ENCODE data around the gene CCDC102B.
"Not testable (repeated sequence)": the region's sequence is repeated elsewhere in the genome, so short reads cannot be mapped to it uniquely, and the experiment has no call there.

CCDC102B gene

DNA sequence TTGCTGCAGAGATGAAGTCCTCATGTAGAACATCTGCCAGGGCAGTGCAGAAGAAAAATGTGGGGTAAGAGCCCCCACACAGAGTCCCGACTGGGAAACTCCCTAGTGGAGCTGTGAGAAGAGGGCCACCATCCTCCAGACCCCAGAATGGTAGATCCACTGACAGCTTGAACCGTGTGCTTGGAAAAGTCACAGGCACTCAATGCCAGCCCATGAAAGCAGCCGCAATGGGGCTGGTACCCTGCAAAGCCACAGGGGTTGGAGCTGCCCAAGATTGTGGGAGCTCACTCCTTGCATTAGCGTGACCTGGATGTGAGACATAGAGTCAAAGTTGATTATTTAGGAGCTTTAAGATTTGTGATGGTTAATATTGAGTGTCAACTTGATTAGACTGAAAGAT lies 197.8 kb downstream of the CCDC102B start:
- Histone ChIP-seq H3K36me3 (ENCODE audit: insufficient read depth, low read length) (no peaks in the 10 kb centered on the region), H3K4me1 (ENCODE audit: insufficient read depth, low read length) (no peaks in the 10 kb centered on the region), H3K9me3 (ENCODE audit: control insufficient read depth, insufficient read depth, low read length) (peaks cover 2% of the 10 kb centered on the region; the same call in 1 of the 2 replicates), H3K9ac (ENCODE audit: low read depth, low read length) (no peak overlapping the region)

DNA sequence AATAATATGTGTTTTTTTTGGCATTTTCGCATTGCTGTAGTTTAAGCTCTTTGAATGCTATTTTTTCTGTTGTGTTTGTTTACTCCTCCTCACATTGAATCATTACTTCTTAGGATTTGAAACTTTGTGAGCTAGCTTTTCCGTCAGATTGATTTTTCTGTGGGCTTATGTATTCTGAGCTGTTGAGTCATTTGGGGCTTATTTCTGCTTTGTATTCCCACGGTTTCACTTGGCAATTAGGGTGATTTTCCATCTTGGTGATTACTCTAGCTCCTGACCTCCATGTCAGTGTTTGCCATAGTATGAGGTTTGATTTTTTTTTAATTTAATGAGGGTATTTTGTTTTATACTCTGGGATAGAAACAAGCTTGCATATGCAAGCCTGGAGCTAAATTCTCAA lies 200.0 kb downstream of the CCDC102B start:
- no peak overlapping the region for H3K9ac ChIP-seq (ENCODE audit: low read depth, low read length)
- H3K36me3 ChIP-seq (ENCODE audit: insufficient read depth, low read length): no peaks in the 10 kb centered on the region
- H3K9me3 ChIP-seq (ENCODE audit: control insufficient read depth, insufficient read depth, low read length): peaks cover 2% of the 10 kb centered on the region; the same call in 1 of the 2 replicates
- H3K4me1 ChIP-seq (ENCODE audit: insufficient read depth, low read length): no peaks in the 10 kb centered on the region

DNA sequence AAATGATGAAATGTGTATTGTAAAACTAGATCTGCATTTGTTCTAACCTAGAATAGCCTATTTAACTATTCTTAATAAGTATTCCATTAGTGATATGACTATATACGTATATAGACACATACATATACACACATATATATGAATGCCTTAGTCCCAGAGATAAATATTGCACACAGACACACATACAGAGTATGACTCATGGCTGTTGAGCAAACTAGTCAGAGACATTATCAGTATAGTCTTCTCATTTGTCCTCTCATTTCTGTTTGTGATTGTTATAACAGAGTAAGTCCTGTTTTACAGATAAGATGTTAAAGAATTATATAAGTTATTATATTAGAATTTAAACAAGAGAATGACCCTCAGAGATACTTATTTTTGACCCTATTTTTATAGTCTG lies 202.5 kb downstream of the CCDC102B start:
- peaks cover 2% of the 10 kb centered on the region; the same call in 1 of the 2 replicates for H3K9me3 ChIP-seq (ENCODE audit: control insufficient read depth, insufficient read depth, low read length)
- H3K9ac ChIP-seq (ENCODE audit: low read depth, low read length): no peak overlapping the region
- no peaks in the 10 kb centered on the region for H3K36me3 ChIP-seq (ENCODE audit: insufficient read depth, low read length)
- H3K4me1 ChIP-seq (ENCODE audit: insufficient read depth, low read length): no peaks in the 10 kb centered on the region

DNA sequence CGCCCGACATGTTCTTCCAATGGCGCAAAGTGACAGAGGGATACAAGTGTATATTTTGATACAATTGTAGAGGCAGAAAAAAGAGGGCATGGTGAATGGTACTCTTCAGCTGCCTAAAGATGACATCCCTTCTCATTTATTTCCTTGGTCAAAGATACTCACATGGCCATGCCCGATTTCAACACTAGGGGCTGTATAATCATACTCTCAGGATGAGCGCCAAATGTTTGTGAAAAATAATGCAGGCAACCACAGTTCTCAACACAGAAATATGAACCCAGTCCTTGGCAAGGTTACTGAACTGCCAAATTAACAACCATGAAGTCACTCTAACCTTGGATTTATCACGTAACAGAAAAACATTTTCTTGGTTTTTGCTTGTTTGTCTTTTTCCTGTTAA lies 204.4 kb downstream of the CCDC102B start:
- Histone ChIP-seq H3K9me3 (ENCODE audit: control insufficient read depth, insufficient read depth, low read length) (no peaks in the 10 kb centered on the region), H3K36me3 (ENCODE audit: insufficient read depth, low read length) (no peaks in the 10 kb centered on the region), H3K9ac (ENCODE audit: low read depth, low read length) (no peak overlapping the region), H3K4me1 (ENCODE audit: insufficient read depth, low read length) (no peaks in the 10 kb centered on the region)

DNA sequence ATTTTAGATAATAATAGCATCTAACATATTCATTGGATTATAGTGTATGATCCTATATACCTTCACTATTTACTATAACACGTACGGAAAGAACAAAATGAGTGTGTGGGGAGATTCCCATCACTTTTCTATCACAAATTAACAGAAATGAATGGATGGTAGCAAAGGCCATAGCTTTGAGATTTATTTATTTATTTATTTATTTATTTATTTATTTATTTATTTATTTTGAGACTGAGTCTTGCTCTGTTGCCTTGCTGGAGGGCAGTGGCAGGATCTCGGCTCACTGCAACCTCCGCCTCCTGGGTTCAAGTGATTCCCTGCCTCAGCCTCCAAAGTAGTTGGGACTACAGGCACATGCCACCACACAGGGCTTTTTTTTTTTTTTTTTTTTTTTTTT lies 208.3 kb downstream of the CCDC102B start:
- not testable (repeated sequence) for H3K36me3 ChIP-seq (ENCODE audit: insufficient read depth, low read length); H3K4me1 ChIP-seq (ENCODE audit: insufficient read depth, low read length); H3K9me3 ChIP-seq (ENCODE audit: control insufficient read depth, insufficient read depth, low read length); H3K9ac ChIP-seq (ENCODE audit: low read depth, low read length)

DNA sequence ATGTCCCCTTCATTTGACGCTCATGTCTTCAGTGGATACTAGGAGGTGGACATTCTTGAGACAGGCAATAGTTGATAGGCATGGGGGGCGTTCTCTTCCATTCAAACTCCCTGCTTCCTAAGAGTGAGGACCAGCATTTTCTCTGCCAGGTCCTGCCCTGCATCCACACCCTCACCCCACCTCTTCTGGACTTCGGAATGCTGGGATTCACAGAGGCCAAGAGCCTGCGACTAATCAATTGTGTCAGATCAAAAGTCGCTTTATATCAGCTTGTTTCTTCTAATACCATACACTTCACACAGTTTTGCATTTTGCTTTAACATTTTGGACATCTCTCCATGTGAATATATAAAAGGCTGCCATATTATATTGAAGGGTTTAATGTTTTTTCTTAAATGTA lies 210.7 kb downstream of the CCDC102B start:
- H3K36me3 ChIP-seq (ENCODE audit: insufficient read depth, low read length): no peaks in the 10 kb centered on the region
- H3K4me1 ChIP-seq (ENCODE audit: insufficient read depth, low read length): no peaks in the 10 kb centered on the region
- H3K9ac ChIP-seq (ENCODE audit: low read depth, low read length): no peak overlapping the region
- H3K9me3 ChIP-seq (ENCODE audit: control insufficient read depth, insufficient read depth, low read length): no peaks in the 10 kb centered on the region

DNA sequence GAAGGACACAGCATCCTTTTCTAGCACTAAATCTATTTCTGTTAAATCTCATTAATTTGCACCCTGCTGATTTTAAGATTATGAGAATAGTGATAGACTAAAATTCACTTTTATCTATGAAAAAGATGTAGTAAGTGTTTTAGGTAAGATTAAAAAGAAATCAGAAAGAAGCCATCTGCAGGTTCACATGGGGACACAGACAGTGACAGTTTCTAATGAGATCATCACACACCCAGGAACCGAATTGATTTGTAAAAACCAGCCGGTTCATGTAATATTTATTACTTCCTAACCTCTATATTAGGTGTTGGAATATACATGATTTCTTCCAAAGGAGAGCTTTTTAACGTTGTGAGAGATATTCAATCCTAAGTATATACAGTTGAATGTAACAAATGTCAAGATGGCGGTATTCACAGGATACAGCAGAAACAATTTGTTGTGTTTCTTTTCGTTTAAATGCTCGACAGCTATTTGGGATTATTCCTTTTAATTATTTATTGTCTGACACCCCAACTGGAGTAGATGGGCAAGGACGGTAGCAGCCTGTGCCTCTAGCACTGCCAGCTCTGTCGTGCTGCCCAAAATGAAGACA lies 223.4 kb downstream of the CCDC102B start:
- Histone ChIP-seq H3K9me3 (ENCODE audit: control insufficient read depth, insufficient read depth, low read length) (no peaks in the 10 kb centered on the region), H3K4me1 (ENCODE audit: insufficient read depth, low read length) (no peaks in the 10 kb centered on the region), H3K36me3 (ENCODE audit: insufficient read depth, low read length) (no peaks in the 10 kb centered on the region), H3K9ac (ENCODE audit: low read depth, low read length) (no peak overlapping the region)

DNA sequence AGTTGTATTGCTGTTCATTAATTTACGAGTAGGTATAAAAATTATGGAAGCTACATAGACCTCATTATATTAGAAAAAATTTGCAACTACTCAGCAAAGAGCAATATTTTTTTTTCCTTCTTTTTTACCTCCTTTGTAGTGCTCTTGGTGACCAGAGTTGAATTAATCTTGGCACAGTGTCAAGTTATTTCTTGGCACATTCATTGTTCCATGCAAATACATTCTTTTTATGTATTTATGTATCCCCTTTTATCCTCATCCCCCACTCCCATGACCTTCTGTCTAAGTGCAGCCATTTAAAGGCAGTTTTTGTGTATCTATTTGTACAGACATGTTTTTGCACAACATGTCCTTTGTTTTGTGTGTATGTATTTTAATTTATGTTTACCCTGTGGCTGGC lies 224.5 kb downstream of the CCDC102B start:
- H3K9ac ChIP-seq (ENCODE audit: low read depth, low read length): no peak overlapping the region
- no peaks in the 10 kb centered on the region for H3K36me3 ChIP-seq (ENCODE audit: insufficient read depth, low read length)
- H3K4me1 ChIP-seq (ENCODE audit: insufficient read depth, low read length): no peaks in the 10 kb centered on the region
- H3K9me3 ChIP-seq (ENCODE audit: control insufficient read depth, insufficient read depth, low read length): no peaks in the 10 kb centered on the region

DNA sequence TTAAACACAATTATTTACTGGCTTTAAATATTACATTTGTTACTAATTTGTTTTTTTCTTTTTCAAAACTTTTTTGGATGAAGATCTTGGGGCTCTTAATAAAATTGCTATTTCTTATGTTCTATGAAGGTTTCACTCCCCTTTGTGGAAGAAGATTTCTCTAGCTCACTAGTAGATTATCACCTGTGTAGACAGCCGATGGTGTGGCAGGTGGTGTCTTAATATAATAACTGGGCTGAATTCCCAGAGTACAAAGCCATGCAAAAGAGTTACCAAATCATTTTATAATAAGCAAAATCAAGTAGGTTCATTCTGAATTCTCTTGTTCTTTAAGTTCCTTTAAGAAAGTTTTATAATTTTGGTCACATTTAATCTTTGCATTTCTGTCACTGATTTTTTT lies 233.7 kb downstream of the CCDC102B start:
- H3K36me3 ChIP-seq (ENCODE audit: insufficient read depth, low read length): no peaks in the 10 kb centered on the region
- H3K9me3 ChIP-seq (ENCODE audit: control insufficient read depth, insufficient read depth, low read length): no peaks in the 10 kb centered on the region
- H3K4me1 ChIP-seq (ENCODE audit: insufficient read depth, low read length): no peaks in the 10 kb centered on the region
- H3K9ac ChIP-seq (ENCODE audit: low read depth, low read length): no peak overlapping the region

DNA sequence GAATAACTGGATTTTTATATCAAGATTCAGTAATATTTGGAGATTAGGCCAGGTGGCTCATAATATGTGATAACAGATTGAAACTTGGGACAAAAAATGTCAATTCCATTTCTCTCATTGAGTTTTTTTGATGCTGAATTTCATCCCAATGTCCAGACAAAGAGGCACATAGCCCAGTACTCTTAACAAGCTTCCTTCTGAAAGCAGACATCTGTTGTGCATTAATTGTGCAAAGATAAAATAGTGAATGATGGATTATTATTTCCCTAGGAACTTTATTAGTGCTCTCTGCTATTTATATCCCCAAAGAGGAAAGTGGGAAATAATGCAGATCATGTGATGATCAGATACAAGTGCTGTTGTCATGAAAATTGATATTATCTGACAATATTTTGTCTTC lies 234.1 kb downstream of the CCDC102B start:
- Histone ChIP-seq H3K4me1 (ENCODE audit: insufficient read depth, low read length) (no peaks in the 10 kb centered on the region), H3K9ac (ENCODE audit: low read depth, low read length) (no peak overlapping the region), H3K36me3 (ENCODE audit: insufficient read depth, low read length) (no peaks in the 10 kb centered on the region), H3K9me3 (ENCODE audit: control insufficient read depth, insufficient read depth, low read length) (no peaks in the 10 kb centered on the region)

DNA sequence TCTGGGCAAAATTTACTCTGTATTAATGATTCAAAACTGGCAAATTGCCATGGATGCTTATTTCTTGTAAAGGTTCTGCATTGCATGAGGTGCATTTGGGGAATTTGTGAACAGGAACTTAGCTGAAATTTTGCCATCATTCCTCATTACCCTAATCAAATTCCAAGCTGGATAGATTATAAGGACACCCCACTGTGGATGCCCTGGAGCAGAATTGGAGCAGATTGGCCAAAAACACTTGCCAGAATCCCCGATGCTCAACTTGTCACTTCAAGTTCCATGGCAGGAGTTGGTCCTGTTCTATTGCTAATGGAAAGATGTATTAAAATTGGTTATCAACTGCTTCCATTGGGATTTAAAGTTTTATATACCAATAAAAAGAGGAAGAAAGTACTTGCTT lies 237.9 kb downstream of the CCDC102B start:
- H3K9ac ChIP-seq (ENCODE audit: low read depth, low read length): no peak overlapping the region
- no peaks in the 10 kb centered on the region for H3K4me1 ChIP-seq (ENCODE audit: insufficient read depth, low read length)
- H3K9me3 ChIP-seq (ENCODE audit: control insufficient read depth, insufficient read depth, low read length): no peaks in the 10 kb centered on the region
- no peaks in the 10 kb centered on the region for H3K36me3 ChIP-seq (ENCODE audit: insufficient read depth, low read length)

DNA sequence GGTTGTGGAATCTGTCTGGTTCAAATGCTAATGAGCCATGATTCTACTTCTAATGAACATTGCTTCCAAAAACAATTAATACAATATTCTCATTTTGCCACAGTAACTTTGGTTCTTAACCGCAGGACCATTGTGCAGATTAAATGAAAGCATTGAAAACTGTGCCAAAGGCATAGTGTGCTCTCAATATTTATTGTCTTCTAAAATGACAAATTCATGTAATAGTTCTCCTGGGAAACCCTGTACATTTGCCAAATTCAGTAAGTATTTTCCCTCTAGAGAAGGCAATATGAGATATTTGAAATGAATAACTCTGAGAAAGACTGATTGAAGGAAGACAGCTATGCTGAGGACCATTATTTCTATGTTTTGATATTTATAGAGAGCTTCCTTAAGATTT lies 246.3 kb downstream of the CCDC102B start:
- H3K36me3 ChIP-seq (ENCODE audit: insufficient read depth, low read length): no peaks in the 10 kb centered on the region
- no peaks in the 10 kb centered on the region for H3K9me3 ChIP-seq (ENCODE audit: control insufficient read depth, insufficient read depth, low read length)
- no peak overlapping the region for H3K9ac ChIP-seq (ENCODE audit: low read depth, low read length)
- no peaks in the 10 kb centered on the region for H3K4me1 ChIP-seq (ENCODE audit: insufficient read depth, low read length)

DNA sequence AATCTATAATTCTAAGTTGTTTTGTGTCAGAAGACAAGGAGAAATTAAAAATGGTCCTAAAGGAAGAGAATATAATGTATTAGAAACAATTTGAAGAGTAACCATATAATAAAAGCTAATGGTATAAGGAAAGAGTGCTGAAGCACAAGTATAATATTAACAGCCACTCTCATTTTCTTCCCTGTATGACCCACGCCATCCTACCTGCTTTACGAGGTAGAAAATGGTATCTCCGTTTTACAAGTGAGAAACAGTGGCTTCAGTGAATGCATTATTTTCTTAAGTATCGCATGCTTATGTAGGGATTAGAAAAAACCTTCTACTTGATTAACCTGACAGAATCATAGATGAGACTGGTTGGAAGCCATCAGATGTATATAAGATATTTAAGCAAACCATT lies 266.2 kb downstream of the CCDC102B start:
- no peaks in the 10 kb centered on the region for H3K4me1 ChIP-seq (ENCODE audit: insufficient read depth, low read length)
- H3K9me3 ChIP-seq (ENCODE audit: control insufficient read depth, insufficient read depth, low read length): no peaks in the 10 kb centered on the region
- H3K36me3 ChIP-seq (ENCODE audit: insufficient read depth, low read length): no peaks in the 10 kb centered on the region
- H3K9ac ChIP-seq (ENCODE audit: low read depth, low read length): no peak overlapping the region

DNA sequence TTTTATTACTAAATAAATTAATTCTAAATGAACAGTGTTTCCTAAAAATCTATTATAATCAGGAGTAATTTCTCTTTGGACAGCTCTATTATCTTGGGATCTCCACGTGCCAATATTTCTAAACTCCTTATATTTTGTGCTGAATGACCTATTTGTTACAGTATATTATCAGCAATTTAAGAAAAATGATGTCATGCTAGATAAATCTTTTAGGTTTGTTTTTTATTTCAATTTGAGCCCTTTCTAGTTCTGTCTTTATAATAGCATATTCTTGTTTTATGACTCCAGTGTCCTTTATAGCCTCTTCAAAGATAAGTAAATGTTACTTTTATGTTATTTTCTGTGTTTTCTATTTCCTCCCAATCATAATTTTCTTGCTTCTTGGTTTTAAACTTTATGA lies 269.2 kb downstream of the CCDC102B start:
- Histone ChIP-seq H3K36me3 (ENCODE audit: insufficient read depth, low read length) (no peaks in the 10 kb centered on the region), H3K4me1 (ENCODE audit: insufficient read depth, low read length) (no peaks in the 10 kb centered on the region), H3K9ac (ENCODE audit: low read depth, low read length) (no peak overlapping the region), H3K9me3 (ENCODE audit: control insufficient read depth, insufficient read depth, low read length) (no peaks in the 10 kb centered on the region)

DNA sequence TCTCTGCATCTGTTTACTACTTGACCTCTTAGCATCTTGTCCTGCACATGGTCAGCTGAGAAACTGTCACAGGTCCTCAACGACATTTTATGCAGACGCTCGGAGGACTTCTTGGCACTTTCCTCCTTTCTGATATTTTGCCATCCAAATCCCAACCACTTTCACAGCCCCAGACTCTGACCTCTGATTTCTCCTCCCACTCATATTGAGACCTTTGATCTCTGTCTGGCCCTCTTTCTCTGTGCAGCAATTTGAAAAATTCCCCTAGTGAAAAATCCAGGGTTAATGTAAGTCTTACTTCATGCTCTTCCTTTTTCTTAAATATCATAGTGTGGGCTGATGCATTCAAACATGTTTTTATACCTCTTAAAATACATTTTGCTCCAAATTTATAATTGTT lies 273.8 kb downstream of the CCDC102B start:
- Histone ChIP-seq H3K4me1 (ENCODE audit: insufficient read depth, low read length) (no peaks in the 10 kb centered on the region), H3K9ac (ENCODE audit: low read depth, low read length) (no peak overlapping the region), H3K9me3 (ENCODE audit: control insufficient read depth, insufficient read depth, low read length) (no peaks in the 10 kb centered on the region), H3K36me3 (ENCODE audit: insufficient read depth, low read length) (no peaks in the 10 kb centered on the region)

DNA sequence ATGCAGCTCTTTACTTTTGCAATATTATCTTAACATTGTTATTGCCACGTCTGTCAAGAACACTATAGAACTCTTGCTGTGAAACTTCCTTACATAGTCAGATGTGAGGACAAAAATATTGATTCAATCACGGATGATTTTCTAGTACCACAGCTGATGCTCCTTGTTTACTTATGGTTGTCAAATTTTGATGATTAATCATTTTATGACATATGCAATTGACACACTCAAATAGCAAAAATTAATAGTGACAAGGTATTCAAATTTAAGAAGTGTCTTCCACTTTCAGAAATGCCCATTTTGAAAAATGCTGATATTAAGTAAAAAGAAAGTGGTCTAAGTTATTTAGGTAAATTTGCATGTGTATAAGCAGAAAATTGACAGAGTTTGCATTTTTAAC lies 284.0 kb downstream of the CCDC102B start:
- no peaks in the 10 kb centered on the region for H3K4me1 ChIP-seq (ENCODE audit: insufficient read depth, low read length)
- no peak overlapping the region for H3K9ac ChIP-seq (ENCODE audit: low read depth, low read length)
- H3K9me3 ChIP-seq (ENCODE audit: control insufficient read depth, insufficient read depth, low read length): no peaks in the 10 kb centered on the region
- no peaks in the 10 kb centered on the region for H3K36me3 ChIP-seq (ENCODE audit: insufficient read depth, low read length)

All from ES-I3 (cell line).